ENCODE data around the gene CCDC134. TPM values are rescaled to one million over a fixed set of nuclear protein-coding genes. Genes with fewer than 3 reads are reported as not detected.

Gene CCDC134
- total and polyA plus RNA-seq, 2 of the 13 experiments (the other 11 are each of a cell fraction or from before 2014, with no cell fraction given): 4.8 to 17.4 TPM

- TF ChIP-seq HNRNPH1 (optimal IDR thresholded peaks at IDR 0.05; ENCODE audit: low read depth, low read length) (no peak), ZNF607 (CRISPR knock-in tag; IDR thresholded peaks at IDR 0.05; ENCODE audit: borderline replicate concordance) (no peak), HNF4A (CRISPR knock-in tag; IDR thresholded peaks at IDR 0.05) (no peak), CEBPB (IDR thresholded peaks at IDR 0.05; ENCODE audit: borderline replicate concordance, low read depth, low read length) (peak; percentile 73; the same call in 1 of the 2 replicates), ZNF124 (CRISPR knock-in tag; IDR thresholded peaks at IDR 0.05) (no peak), RBM22 (optimal IDR thresholded peaks at IDR 0.05; ENCODE audit: low read length) (no peak), FOXA3 (CRISPR knock-in tag; IDR thresholded peaks at IDR 0.05) (peak; percentile 60), ONECUT2 (CRISPR knock-in tag; IDR thresholded peaks at IDR 0.05) (no peak), ZNF557 (CRISPR knock-in tag; IDR thresholded peaks at IDR 0.05) (no peak), FOXA1 (IDR thresholded peaks at IDR 0.05) (no peak), FOXA1 (CRISPR knock-in tag; IDR thresholded peaks at IDR 0.05) (peak; percentile 84), FOSL2 (CRISPR knock-in tag; IDR thresholded peaks at IDR 0.05) (peak; percentile 27; the same call in 1 of the 2 replicates), ZNF644 (CRISPR knock-in tag; IDR thresholded peaks at IDR 0.05; ENCODE audit: low read depth) (0 out of 2 replicates have a peak, but pooled peaks have one; percentile 33)
- no peak overlapping the region for H3K4me2 ChIP-seq (ENCODE audit: low read depth, low read length)
- H3K4me1 ChIP-seq (ENCODE audit: insufficient read depth, low read length): peaks cover 18% of the 10 kb centered on the region
- no peak overlapping the region for H2AFZ ChIP-seq (ENCODE audit: low read length)
- no peak for FAIRE-seq
- intact Hi-C loops (cut with micrococcal nuclease; ENCODE audit: unreplicated experiment): no loop called here
- no peak overlapping the region for H3K4me3 ChIP-seq (replicated peaks in 1 of 3; ENCODE audit: insufficient read depth in 1 of 3, low read depth in 2 of 3, low read length in 3 of 3)
- no peak overlapping the region for H3K9ac ChIP-seq (ENCODE audit: insufficient read depth, low read depth, low read length)
- BruUV-seq (replicated peaks): no TSS peak
- ChIA-PET POLR2A (interaction anchor here (0.6 kb wide), 1 partner anchor 9 kb away, joined by 3 read pairs; no protein-coding TSS in a partner anchor), CTCF (ENCODE audit: low intra/inter-chr PET ratio, low total read pairs) (no interaction called here)
- 26% methylated on average over 4 of the region's 5 CpGs for whole genome bisulfite sequencing (ENCODE audit: low lambda C conversion rate)
- no peaks in the 10 kb centered on the region for H3K36me3 ChIP-seq (replicated peaks in 1 of 2; ENCODE audit: control insufficient read depth in 1 of 2, insufficient read depth in 2 of 2, low read length in 2 of 2)
- no peaks in the 10 kb centered on the region for H4K20me1 ChIP-seq (ENCODE audit: insufficient read depth, low read length)
- in situ Hi-C loops (cut with HindIII; ENCODE audit: extremely low pct_ligation_motif_present, low pct_unique_long_range_greater_than_20kb): no loop called here
- peaks cover 0 to 4% of the 10 kb centered on the region in 2 experiments; a peak in 1 of 5 replicates for H3K27me3 ChIP-seq (ENCODE audit: control insufficient read depth in 1 of 2, insufficient read depth in 2 of 2, low read length in 2 of 2)
- peak; percentile 31 for DNase-seq (ENCODE audit: low spot score)
- H3K79me2 ChIP-seq (ENCODE audit: insufficient read depth, low read length): no peaks in the 10 kb centered on the region
- ATAC-seq: peak; percentile 64; the same call in 2 of the 3 replicates
- no peak overlapping the region for H3K27ac ChIP-seq (ENCODE audit: extremely low read length, insufficient read depth, low read length)
- H3K9me3 ChIP-seq (ENCODE audit: low read length): no peaks in the 10 kb centered on the region
These were observed 48.2 kb upstream of the CCDC134 start for GRCh38 chr22:41752011-41752970.
